SK-N-SH treated with all-trans-retinoic acid at 6 μM for 48 hours (cell line): ENCODE data around the gene TIMP1.

Source experiments
- ATAC-seq: fragments of 200-7000 bp; cut with Tn5 transposase; 3 replicates; pipeline ENCODE4 v1.9.1; 2020; ENCODE audit warnings: mild to moderate bottlenecking, moderate library complexity
- ARNTL ChIP-seq: fragments of 450-650 bp; formaldehyde crosslinking; IDR thresholded peaks from 2 replicates; pipeline ENCODE4 v1.5.0; 2020; ENCODE audit warnings: low read depth, mild to moderate bottlenecking, moderate library complexity, borderline replicate concordance
- BACH2 ChIP-seq: fragments of 250-450 bp; sonication (Bioruptor Pico); IDR thresholded peaks from 2 replicates; pipeline ENCODE4 v1.9.0; 2021; ENCODE audit warnings: mild to moderate bottlenecking, borderline replicate concordance
- ESRRG ChIP-seq: fragments of 250-450 bp; sonication (Bioruptor Pico); IDR thresholded peaks from 2 replicates; pipeline ENCODE4 v1.6.1; 2021; ENCODE audit warnings: mild to moderate bottlenecking
- GLIS3 ChIP-seq: fragments of 250-450 bp; sonication (Bioruptor Pico); IDR thresholded peaks from 2 replicates; pipeline ENCODE4 v1.5.0; 2020; ENCODE audit warnings: mild to moderate bottlenecking, moderate library complexity
- PPARA ChIP-seq: fragments of 250-450 bp; sonication (Bioruptor Pico); IDR thresholded peaks from 2 replicates; pipeline ENCODE4 v1.5.0; 2020; ENCODE audit warnings: mild to moderate bottlenecking, borderline replicate concordance
- RARB ChIP-seq: fragments of 250-450 bp; sonication (Bioruptor Pico); IDR thresholded peaks from 2 replicates; pipeline ENCODE4 v1.8.0; 2021; ENCODE audit warnings: mild to moderate bottlenecking, moderate library complexity
- SNAI2 ChIP-seq: fragments of 250-450 bp; sonication (Bioruptor Pico); IDR thresholded peaks from 2 replicates; pipeline ENCODE4 v1.5.0; 2020; ENCODE audit warnings: mild to moderate bottlenecking, moderate library complexity
- TCF4 ChIP-seq: fragments of 250-450 bp; sonication (Bioruptor Pico); IDR thresholded peaks from 2 replicates; pipeline ENCODE4 v1.8.0; 2021; ENCODE audit warnings: mild to moderate bottlenecking, moderate library complexity, borderline replicate concordance
- TOX ChIP-seq: fragments of 250-450 bp; sonication (Bioruptor Pico); IDR thresholded peaks from 2 replicates; pipeline ENCODE4 v1.8.0; 2021; ENCODE audit warnings: mild to moderate bottlenecking, moderate library complexity, borderline replicate concordance
- ZNF565 ChIP-seq: fragments of 450-650 bp; formaldehyde crosslinking; conservative IDR thresholded peaks from 2 replicates; pipeline ENCODE4 v1.5.0; 2020; ENCODE audit warnings: low read depth, mild to moderate bottlenecking, moderate library complexity
- ZNF70 ChIP-seq: fragments of 450-650 bp; formaldehyde crosslinking; IDR thresholded peaks from 2 replicates; pipeline ENCODE4 v1.5.0; 2020; ENCODE audit warnings: mild to moderate bottlenecking, moderate library complexity
- TF ChIP-seq, protein P1 (sequence below): fragments of 250-450 bp; sonication (Bioruptor Pico); IDR thresholded peaks from 2 replicates; pipeline ENCODE4 v1.8.0; 2021; ENCODE audit warnings: low read depth, mild to moderate bottlenecking, moderate library complexity, borderline replicate concordance
- TF ChIP-seq, protein P2 (sequence below): fragments of 250-450 bp; sonication (Bioruptor Pico); IDR thresholded peaks from 2 replicates; pipeline ENCODE4 v1.5.1; 2020; ENCODE audit warnings: low read depth, mild to moderate bottlenecking, moderate library complexity
- TF ChIP-seq, protein P3 (sequence below): fragments of 250-450 bp; sonication (Bioruptor Pico); IDR thresholded peaks from 2 replicates; pipeline ENCODE4 v1.5.0; 2020; ENCODE audit warnings: mild to moderate bottlenecking, moderate library complexity
- TF ChIP-seq, protein P4 (sequence below): fragments of 250-450 bp; sonication (Bioruptor Pico); IDR thresholded peaks from 2 replicates; pipeline ENCODE4 v1.5.1; 2021; ENCODE audit warnings: mild to moderate bottlenecking, moderate library complexity

TIMP1 gene

DNA sequence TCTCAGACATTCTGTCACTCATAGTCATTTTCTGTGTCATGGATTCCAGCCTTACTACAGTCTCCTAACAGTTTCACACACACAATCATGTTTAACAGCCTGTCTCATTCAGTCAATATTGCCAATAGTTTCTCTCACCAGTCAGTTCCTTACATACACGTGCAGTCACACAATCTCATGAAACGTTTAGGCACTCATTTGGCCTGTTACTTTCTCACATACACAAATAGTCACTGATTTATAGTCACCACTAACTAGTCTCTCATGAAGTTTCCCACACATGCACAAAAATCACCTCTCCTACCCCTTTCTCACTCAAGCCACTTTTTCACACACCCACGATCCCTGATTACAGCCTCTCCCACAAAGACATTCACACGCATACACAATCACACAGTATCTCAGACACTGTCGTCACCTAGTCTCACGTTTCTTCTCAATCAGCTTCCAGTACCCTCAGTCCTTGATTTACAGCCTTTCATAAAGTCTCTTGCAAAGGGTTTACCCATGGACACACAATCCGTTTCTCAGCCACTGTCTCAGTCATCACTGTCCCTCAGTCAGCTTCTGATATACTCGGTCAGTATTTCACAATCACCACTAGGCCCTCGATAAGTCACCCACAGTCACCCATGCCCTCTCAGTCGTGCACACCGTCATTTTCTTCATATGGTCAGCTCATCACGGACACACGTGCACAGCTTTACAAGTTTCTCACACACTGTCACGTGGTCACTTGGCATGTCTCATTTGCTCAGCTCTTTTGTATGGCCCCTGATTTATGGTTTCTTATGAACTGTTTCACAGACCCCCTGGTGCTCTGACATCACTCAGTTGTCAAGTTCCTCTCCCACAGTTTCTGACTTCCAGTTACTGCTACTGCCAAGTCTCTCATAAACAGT lies 51.7 kb downstream of the TIMP1 start:
- ATAC-seq, result no peak
- TF ChIP-seq SNAI2 (no peak), ESRRG (CRISPR knock-in tag) (no peak), ARNTL (CRISPR knock-in tag) (no peak), BACH2 (CRISPR knock-in tag) (no peak), TOX (no peak), ZNF70 (no peak), TCF4 (CRISPR knock-in tag) (no peak), PPARA (no peak), RARB (CRISPR knock-in tag) (no peak)
- TF ChIP-seq, protein P1, sequence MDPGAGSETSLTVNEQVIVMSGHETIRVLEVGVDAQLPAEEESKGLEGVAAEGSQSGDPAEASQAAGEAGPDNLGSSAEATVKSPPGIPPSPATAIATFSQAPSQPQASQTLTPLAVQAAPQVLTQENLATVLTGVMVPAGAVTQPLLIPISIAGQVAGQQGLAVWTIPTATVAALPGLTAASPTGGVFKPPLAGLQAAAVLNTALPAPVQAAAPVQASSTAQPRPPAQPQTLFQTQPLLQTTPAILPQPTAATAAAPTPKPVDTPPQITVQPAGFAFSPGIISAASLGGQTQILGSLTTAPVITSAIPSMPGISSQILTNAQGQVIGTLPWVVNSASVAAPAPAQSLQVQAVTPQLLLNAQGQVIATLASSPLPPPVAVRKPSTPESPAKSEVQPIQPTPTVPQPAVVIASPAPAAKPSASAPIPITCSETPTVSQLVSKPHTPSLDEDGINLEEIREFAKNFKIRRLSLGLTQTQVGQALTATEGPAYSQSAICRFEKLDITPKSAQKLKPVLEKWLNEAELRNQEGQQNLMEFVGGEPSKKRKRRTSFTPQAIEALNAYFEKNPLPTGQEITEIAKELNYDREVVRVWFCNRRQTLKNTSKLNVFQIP (CRISPR knock-in tag), result no peak
- TF ChIP-seq, protein P2, sequence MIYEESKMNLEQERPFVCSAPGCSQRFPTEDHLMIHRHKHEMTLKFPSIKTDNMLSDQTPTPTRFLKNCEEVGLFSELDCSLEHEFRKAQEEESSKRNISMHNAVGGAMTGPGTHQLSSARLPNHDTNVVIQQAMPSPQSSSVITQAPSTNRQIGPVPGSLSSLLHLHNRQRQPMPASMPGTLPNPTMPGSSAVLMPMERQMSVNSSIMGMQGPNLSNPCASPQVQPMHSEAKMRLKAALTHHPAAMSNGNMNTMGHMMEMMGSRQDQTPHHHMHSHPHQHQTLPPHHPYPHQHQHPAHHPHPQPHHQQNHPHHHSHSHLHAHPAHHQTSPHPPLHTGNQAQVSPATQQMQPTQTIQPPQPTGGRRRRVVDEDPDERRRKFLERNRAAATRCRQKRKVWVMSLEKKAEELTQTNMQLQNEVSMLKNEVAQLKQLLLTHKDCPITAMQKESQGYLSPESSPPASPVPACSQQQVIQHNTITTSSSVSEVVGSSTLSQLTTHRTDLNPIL (CRISPR knock-in tag), result no peak
- TF ChIP-seq, protein P3, sequence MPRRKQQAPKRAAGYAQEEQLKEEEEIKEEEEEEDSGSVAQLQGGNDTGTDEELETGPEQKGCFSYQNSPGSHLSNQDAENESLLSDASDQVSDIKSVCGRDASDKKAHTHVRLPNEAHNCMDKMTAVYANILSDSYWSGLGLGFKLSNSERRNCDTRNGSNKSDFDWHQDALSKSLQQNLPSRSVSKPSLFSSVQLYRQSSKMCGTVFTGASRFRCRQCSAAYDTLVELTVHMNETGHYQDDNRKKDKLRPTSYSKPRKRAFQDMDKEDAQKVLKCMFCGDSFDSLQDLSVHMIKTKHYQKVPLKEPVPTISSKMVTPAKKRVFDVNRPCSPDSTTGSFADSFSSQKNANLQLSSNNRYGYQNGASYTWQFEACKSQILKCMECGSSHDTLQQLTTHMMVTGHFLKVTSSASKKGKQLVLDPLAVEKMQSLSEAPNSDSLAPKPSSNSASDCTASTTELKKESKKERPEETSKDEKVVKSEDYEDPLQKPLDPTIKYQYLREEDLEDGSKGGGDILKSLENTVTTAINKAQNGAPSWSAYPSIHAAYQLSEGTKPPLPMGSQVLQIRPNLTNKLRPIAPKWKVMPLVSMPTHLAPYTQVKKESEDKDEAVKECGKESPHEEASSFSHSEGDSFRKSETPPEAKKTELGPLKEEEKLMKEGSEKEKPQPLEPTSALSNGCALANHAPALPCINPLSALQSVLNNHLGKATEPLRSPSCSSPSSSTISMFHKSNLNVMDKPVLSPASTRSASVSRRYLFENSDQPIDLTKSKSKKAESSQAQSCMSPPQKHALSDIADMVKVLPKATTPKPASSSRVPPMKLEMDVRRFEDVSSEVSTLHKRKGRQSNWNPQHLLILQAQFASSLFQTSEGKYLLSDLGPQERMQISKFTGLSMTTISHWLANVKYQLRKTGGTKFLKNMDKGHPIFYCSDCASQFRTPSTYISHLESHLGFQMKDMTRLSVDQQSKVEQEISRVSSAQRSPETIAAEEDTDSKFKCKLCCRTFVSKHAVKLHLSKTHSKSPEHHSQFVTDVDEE (CRISPR knock-in tag), result no peak
- TF ChIP-seq, protein P4, sequence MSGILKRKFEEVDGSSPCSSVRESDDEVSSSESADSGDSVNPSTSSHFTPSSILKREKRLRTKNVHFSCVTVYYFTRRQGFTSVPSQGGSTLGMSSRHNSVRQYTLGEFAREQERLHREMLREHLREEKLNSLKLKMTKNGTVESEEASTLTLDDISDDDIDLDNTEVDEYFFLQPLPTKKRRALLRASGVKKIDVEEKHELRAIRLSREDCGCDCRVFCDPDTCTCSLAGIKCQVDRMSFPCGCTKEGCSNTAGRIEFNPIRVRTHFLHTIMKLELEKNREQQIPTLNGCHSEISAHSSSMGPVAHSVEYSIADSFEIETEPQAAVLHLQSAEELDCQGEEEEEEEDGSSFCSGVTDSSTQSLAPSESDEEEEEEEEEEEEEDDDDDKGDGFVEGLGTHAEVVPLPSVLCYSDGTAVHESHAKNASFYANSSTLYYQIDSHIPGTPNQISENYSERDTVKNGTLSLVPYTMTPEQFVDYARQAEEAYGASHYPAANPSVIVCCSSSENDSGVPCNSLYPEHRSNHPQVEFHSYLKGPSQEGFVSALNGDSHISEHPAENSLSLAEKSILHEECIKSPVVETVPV, result no peak
- TF ChIP-seq, all 23 proteins: peak for 0

DNA sequence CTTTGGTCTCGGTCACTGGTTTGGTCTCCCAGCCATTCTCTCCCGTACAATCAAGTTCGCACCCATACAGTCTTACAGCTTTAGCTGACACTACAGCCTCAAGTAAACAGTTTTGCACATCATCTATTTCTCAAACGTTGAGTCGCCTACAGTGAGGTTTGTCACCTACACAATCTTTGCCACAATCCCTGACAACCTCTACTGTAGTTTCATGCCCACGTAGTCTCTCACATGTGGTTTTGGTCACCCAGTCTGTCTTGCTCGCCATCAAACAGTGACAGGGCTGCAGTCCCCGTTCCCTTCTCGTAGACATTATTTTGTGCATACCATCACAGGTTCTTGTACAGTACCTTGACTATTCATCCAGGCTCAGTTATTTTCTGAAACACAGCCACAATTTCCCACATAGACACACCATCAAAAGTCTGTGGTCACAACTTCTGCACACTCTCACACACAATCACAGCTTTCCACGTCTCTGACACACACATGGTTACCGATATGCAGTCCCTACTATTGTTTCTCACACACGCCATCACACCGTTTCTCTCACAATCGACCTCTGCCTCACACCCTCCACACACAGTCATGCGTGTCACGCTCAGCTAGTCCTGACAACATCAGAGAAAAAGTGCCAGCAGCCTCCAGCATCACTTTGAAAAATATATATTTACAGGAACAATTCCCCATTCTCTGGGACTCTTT lies 52.8 kb downstream of the TIMP1 start:
- TF ChIP-seq, protein P2 (CRISPR knock-in tag), result no peak
- TF ChIP-seq GLIS3 (CRISPR knock-in tag) (no peak), TCF4 (CRISPR knock-in tag) (no peak), BACH2 (CRISPR knock-in tag) (no peak), PPARA (no peak), ZNF565 (no peak)
- no peak for ATAC-seq
